ENCODE data around the gene RRP15.

DNA sequence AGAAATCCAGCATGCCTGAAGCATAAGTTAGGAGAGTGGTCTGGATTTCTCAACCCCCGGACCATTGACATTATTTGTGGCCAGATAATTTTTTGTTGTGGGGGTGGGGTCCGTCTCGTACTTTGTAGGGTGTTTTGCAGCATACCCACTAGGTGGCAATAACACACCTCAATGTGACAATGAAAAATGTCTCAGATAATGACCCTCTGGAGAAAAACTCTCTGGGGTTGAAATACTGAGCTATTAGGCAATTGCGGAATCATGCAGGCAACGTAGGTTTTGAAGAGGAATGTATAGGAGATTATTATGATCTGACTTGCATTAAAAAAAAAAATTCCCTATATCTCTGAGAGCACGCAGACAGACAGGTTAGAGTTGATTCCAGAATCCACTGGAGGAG lies 25.3 kb upstream of the RRP15 start:
- TF ChIP-seq, protein P1, sequence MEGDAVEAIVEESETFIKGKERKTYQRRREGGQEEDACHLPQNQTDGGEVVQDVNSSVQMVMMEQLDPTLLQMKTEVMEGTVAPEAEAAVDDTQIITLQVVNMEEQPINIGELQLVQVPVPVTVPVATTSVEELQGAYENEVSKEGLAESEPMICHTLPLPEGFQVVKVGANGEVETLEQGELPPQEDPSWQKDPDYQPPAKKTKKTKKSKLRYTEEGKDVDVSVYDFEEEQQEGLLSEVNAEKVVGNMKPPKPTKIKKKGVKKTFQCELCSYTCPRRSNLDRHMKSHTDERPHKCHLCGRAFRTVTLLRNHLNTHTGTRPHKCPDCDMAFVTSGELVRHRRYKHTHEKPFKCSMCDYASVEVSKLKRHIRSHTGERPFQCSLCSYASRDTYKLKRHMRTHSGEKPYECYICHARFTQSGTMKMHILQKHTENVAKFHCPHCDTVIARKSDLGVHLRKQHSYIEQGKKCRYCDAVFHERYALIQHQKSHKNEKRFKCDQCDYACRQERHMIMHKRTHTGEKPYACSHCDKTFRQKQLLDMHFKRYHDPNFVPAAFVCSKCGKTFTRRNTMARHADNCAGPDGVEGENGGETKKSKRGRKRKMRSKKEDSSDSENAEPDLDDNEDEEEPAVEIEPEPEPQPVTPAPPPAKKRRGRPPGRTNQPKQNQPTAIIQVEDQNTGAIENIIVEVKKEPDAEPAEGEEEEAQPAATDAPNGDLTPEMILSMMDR (IDR thresholded peaks at IDR 0.05; ENCODE audit: control extremely low read depth in 1 of 3, insufficient read depth in 1 of 3, low read depth in 1 of 3, low read length in 3 of 3), result peak; percentile 27 to 65 (median 55)
- TF ChIP-seq YY1 (IDR thresholded peaks at IDR 0.05; ENCODE audit: low read depth, low read length) (no peak), TAF1 (IDR thresholded peaks at IDR 0.05; ENCODE audit: low read depth, low read length) (no peak), POLR2A (IDR thresholded peaks at IDR 0.05; ENCODE audit: control extremely low read depth in 1 of 2, low read depth in 2 of 2, low read length in 2 of 2) (no peak), HDAC6 (IDR thresholded peaks at IDR 0.05; ENCODE audit: low read depth, low read length) (no peak), EZH2 (IDR thresholded peaks at IDR 0.05; ENCODE audit: low read depth, low read length, severe bottlenecking) (no peak), TAF7 (optimal IDR thresholded peaks at IDR 0.05; ENCODE audit: borderline replicate concordance, low read depth, low read length) (no peak), SIN3A (conservative IDR thresholded peaks at IDR 0.05 in 1 of 2, IDR thresholded peaks at IDR 0.05 in 1 of 2; ENCODE audit: low read depth in 1 of 2, low read length in 2 of 2) (no peak), EP300 (IDR thresholded peaks at IDR 0.05; ENCODE audit: borderline replicate concordance in 1 of 2, low read depth in 2 of 2, low read length in 2 of 2) (no peak), CHD2 (IDR thresholded peaks at IDR 0.05; ENCODE audit: low read length) (no peak)
- TF ChIP-seq, protein P2, sequence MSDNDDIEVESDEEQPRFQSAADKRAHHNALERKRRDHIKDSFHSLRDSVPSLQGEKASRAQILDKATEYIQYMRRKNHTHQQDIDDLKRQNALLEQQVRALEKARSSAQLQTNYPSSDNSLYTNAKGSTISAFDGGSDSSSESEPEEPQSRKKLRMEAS (IDR thresholded peaks at IDR 0.05), result no peak
- TF ChIP-seq, protein P3, sequence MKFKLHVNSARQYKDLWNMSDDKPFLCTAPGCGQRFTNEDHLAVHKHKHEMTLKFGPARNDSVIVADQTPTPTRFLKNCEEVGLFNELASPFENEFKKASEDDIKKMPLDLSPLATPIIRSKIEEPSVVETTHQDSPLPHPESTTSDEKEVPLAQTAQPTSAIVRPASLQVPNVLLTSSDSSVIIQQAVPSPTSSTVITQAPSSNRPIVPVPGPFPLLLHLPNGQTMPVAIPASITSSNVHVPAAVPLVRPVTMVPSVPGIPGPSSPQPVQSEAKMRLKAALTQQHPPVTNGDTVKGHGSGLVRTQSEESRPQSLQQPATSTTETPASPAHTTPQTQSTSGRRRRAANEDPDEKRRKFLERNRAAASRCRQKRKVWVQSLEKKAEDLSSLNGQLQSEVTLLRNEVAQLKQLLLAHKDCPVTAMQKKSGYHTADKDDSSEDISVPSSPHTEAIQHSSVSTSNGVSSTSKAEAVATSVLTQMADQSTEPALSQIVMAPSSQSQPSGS (IDR thresholded peaks at IDR 0.05; ENCODE audit: low read length), result no peak

Data from H1 (cell line).